Fibroblast of lung (primary cell): ENCODE results near the gene ALG13.

Experiments
- EZH2 ChIP-seq: IDR thresholded peaks from 2 replicates; pipeline ENCODE4 v1.5.1; 2012; ENCODE audit warnings: low read length, control low read depth, mild to moderate bottlenecking; ENCODE audit errors: missing control alignments
- TF ChIP-seq, protein P1 (sequence below), 2 donors: IDR thresholded peaks in 1 of 2; conservative IDR thresholded peaks in 1 of 2; 1 replicate in 1 of 2; 2 replicates in 1 of 2; pipeline ENCODE4 v1.5.1; 2011 to 2012; ENCODE audit warnings: low read length in 2 of 2, control low read depth in 1 of 2, inconsistent platforms in 1 of 2, low read depth in 1 of 2, mild to moderate bottlenecking in 1 of 2

DNA sequence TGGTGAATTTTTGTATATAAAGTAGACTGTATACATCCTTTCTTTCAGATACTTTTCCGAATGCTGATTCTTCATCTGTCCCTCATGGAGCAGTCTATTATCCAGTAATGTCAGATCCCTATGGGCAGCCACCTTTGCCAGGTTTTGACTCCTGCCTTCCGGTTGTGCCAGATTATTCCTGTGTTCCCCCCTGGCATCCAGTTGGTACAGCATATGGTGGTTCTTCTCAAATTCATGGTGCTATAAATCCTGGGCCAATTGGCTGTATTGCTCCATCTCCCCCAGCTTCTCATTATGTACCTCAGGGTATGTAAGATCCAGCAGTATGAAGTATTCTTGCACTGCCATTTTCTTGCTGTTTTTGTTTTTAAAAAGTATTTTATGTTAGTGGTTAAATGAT lies 78.7 kb downstream of the ALG13 start:
- TF ChIP-seq, protein P1, sequence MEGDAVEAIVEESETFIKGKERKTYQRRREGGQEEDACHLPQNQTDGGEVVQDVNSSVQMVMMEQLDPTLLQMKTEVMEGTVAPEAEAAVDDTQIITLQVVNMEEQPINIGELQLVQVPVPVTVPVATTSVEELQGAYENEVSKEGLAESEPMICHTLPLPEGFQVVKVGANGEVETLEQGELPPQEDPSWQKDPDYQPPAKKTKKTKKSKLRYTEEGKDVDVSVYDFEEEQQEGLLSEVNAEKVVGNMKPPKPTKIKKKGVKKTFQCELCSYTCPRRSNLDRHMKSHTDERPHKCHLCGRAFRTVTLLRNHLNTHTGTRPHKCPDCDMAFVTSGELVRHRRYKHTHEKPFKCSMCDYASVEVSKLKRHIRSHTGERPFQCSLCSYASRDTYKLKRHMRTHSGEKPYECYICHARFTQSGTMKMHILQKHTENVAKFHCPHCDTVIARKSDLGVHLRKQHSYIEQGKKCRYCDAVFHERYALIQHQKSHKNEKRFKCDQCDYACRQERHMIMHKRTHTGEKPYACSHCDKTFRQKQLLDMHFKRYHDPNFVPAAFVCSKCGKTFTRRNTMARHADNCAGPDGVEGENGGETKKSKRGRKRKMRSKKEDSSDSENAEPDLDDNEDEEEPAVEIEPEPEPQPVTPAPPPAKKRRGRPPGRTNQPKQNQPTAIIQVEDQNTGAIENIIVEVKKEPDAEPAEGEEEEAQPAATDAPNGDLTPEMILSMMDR (conservative IDR thresholded peaks at IDR 0.05 in 1 of 2, IDR thresholded peaks at IDR 0.05 in 1 of 2; ENCODE audit: low read depth in 1 of 2, low read length in 2 of 2) = no peak
- no peak for TF ChIP-seq EZH2
